GM23338 (cell line): Measurements from ENCODE around the gene GRAMD4. TPM values are rescaled to one million over a fixed set of nuclear protein-coding genes. Genes with fewer than 3 reads are reported as not detected.

Source experiments
- ATAC-seq: fragments of 200-7000 bp; cut with Tn5 transposase; 3 replicates; pipeline ENCODE4 v1.9.1; 2020
- DNase-seq: peaks from one replicate; pipeline ENCODE4 v3.0.0-alpha.2; 2015; ENCODE audit warnings: low spot score
- H2AFZ ChIP-seq: fragments of 200-600 bp; sonication (generic); 2 replicates; pipeline ENCODE4 v1.8.0; 2016; ENCODE audit warnings: antibody characterized with exemption, mild to moderate bottlenecking, moderate library complexity
- H3F3A ChIP-seq: fragments of 200-600 bp; sonication (generic); replicated peaks from 2 replicates; pipeline ENCODE4 v1.8.0; 2017; ENCODE audit warnings: antibody characterized with exemption, mixed run types, low read depth
- H3K27ac ChIP-seq: fragments of 200-600 bp; sonication (generic); 2 replicates; pipeline ENCODE4 v1.6.1; 2016; ENCODE audit warnings: low read depth
- H3K27me3 ChIP-seq: fragments of 200-600 bp; sonication (generic); 2 replicates; pipeline ENCODE4 v1.8.0; 2016; ENCODE audit warnings: mild to moderate bottlenecking, mixed run types, moderate library complexity; ENCODE audit not compliant: insufficient read depth
- H3K36me3 ChIP-seq: fragments of 200-600 bp; sonication (generic); 2 replicates; pipeline ENCODE4 v1.8.0; 2016; ENCODE audit warnings: mild to moderate bottlenecking; ENCODE audit not compliant: insufficient read depth
- H3K4me1 ChIP-seq: fragments of 200-600 bp; sonication (generic); 2 replicates; pipeline ENCODE4 v1.8.0; 2016; ENCODE audit warnings: mild to moderate bottlenecking, moderate library complexity; ENCODE audit not compliant: insufficient read depth
- H3K4me2 ChIP-seq: fragments of 200-600 bp; sonication (generic); 2 replicates; pipeline ENCODE4 v1.7.1; 2017; ENCODE audit warnings: mixed run types
- H3K4me3 ChIP-seq: fragments of 200-600 bp; sonication (generic); 2 replicates; pipeline ENCODE4 v1.6.1; 2016; ENCODE audit warnings: mixed run types
- H3K79me2 ChIP-seq: fragments of 200-600 bp; sonication (generic); replicated peaks from 2 replicates; pipeline ENCODE4 v1.8.0; 2017; ENCODE audit warnings: mild to moderate bottlenecking; ENCODE audit not compliant: insufficient read depth
- H3K9me2 ChIP-seq: fragments of 200-600 bp; sonication (generic); 2 replicates; pipeline ENCODE4 v1.8.0; 2017; ENCODE audit not compliant: insufficient read depth
- H4K20me1 ChIP-seq: fragments of 200-600 bp; sonication (generic); replicated peaks from 2 replicates; pipeline ENCODE4 v1.8.0; 2017; ENCODE audit warnings: mild to moderate bottlenecking; ENCODE audit not compliant: insufficient read depth
- H3K27ac Mint-ChIP-seq: 2 replicates; pipeline ENCODE4 v1.8.0; 2020; ENCODE audit warnings: inconsistent platforms, mild to moderate bottlenecking, moderate library complexity, mixed read lengths
- H3K27me3 Mint-ChIP-seq: 3 replicates; pipeline ENCODE4 v1.8.0; 2022; ENCODE audit warnings: low read depth, mild to moderate bottlenecking, moderate library complexity, mixed read lengths, inconsistent platforms; ENCODE audit not compliant: insufficient read depth, poor library complexity
- H3K36me3 Mint-ChIP-seq: 3 replicates; pipeline ENCODE4 v1.8.0; 2021; ENCODE audit warnings: low read depth, mild to moderate bottlenecking, inconsistent platforms, moderate library complexity, mixed read lengths
- H3K4me1 Mint-ChIP-seq: 3 replicates; pipeline ENCODE4 v1.8.0; 2020; ENCODE audit warnings: mild to moderate bottlenecking, inconsistent platforms, mixed read lengths
- H3K4me3 Mint-ChIP-seq: 3 replicates; pipeline ENCODE4 v1.8.0; 2021; ENCODE audit warnings: moderate library complexity, mild to moderate bottlenecking, inconsistent platforms, mixed read lengths
- H3K9me3 Mint-ChIP-seq: 3 replicates; pipeline ENCODE4 v1.8.0; 2020; ENCODE audit warnings: moderate library complexity, mild to moderate bottlenecking, inconsistent platforms, mixed read lengths
- CREB1 ChIP-seq: fragments of 250-450 bp; sonication (Bioruptor Pico); IDR thresholded peaks from 2 replicates; pipeline ENCODE4 v1.5.0; 2020; ENCODE audit warnings: low read depth, mild to moderate bottlenecking, moderate library complexity
- EZH2 ChIP-seq: fragments of 200-600 bp; sonication (generic); IDR thresholded peaks from one replicate; pipeline ENCODE4 v1.8.0; 2017; ENCODE audit warnings: antibody characterized with exemption, mild to moderate bottlenecking, low read depth; ENCODE audit not compliant: unreplicated experiment
- EZH2phosphoT487 ChIP-seq: fragments of 200-600 bp; sonication (generic); IDR thresholded peaks from one replicate; pipeline ENCODE4 v1.8.1; 2018; ENCODE audit warnings: antibody characterized with exemption; ENCODE audit not compliant: unreplicated experiment
- NANOG ChIP-seq: IDR thresholded peaks from 2 replicates; pipeline ENCODE4 v1.6.1; 2016; ENCODE audit warnings: antibody characterized with exemption, borderline replicate concordance
- ZNF114 ChIP-seq: fragments of 250-450 bp; sonication (Bioruptor Pico); IDR thresholded peaks from 2 replicates; pipeline ENCODE4 v1.5.0; 2020; ENCODE audit warnings: mild to moderate bottlenecking, moderate library complexity
- ZNF331 ChIP-seq: fragments of 250-450 bp; sonication (Bioruptor Pico); IDR thresholded peaks from 2 replicates; pipeline ENCODE4 v1.5.0; 2020; ENCODE audit warnings: low read depth, mild to moderate bottlenecking, moderate library complexity
- polyA plus RNA-seq: library from polyadenylated mRNA; unstranded; fragments of >200 nt; fragmentation: Nextera tagmentation; extraction: Ambion mirVana; gene quantifications from 2 replicates; pipeline ENCODE4 v1.2.1, GENCODE V29; 2016
- total RNA-seq: library from RNA; depleted of rRNA; stranded (reverse); fragments of >200 nt; shearing (Covaris generic); gene quantifications from 2 replicates; pipeline ENCODE4 v1.2.3, GENCODE V29; 2014
- TF ChIP-seq, protein P1 (sequence below): fragments of 250-450 bp; sonication (Bioruptor Pico); IDR thresholded peaks from 2 replicates; pipeline ENCODE4 v1.5.0; 2020; ENCODE audit warnings: mild to moderate bottlenecking, moderate library complexity

Gene GRAMD4
- total and polyA plus RNA-seq, 2 experiments from 2014 or later = 2.7 to 81.8 TPM

DNA sequence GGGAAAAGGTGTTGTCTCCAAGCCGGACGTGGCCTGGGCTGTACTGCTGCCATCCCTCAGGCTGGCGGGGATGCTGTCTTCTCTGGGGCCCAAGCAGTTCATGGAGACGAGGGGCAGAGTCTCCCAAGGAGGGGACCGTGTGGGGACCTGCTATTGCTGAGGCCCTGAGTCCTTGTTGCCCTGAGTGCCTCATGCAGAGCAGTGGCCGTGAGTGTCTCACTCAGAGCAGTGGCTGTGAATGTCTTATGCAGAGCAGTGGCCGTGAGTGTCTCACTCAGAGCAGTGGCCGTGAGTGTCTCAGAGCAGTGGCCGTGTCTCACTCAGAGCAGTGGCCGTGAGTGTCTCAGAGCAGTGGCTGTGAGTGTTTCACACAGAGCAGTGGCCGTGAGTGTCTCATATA, 54.7 kb downstream of the GRAMD4 start (continued):
- TF ChIP-seq, protein P1, sequence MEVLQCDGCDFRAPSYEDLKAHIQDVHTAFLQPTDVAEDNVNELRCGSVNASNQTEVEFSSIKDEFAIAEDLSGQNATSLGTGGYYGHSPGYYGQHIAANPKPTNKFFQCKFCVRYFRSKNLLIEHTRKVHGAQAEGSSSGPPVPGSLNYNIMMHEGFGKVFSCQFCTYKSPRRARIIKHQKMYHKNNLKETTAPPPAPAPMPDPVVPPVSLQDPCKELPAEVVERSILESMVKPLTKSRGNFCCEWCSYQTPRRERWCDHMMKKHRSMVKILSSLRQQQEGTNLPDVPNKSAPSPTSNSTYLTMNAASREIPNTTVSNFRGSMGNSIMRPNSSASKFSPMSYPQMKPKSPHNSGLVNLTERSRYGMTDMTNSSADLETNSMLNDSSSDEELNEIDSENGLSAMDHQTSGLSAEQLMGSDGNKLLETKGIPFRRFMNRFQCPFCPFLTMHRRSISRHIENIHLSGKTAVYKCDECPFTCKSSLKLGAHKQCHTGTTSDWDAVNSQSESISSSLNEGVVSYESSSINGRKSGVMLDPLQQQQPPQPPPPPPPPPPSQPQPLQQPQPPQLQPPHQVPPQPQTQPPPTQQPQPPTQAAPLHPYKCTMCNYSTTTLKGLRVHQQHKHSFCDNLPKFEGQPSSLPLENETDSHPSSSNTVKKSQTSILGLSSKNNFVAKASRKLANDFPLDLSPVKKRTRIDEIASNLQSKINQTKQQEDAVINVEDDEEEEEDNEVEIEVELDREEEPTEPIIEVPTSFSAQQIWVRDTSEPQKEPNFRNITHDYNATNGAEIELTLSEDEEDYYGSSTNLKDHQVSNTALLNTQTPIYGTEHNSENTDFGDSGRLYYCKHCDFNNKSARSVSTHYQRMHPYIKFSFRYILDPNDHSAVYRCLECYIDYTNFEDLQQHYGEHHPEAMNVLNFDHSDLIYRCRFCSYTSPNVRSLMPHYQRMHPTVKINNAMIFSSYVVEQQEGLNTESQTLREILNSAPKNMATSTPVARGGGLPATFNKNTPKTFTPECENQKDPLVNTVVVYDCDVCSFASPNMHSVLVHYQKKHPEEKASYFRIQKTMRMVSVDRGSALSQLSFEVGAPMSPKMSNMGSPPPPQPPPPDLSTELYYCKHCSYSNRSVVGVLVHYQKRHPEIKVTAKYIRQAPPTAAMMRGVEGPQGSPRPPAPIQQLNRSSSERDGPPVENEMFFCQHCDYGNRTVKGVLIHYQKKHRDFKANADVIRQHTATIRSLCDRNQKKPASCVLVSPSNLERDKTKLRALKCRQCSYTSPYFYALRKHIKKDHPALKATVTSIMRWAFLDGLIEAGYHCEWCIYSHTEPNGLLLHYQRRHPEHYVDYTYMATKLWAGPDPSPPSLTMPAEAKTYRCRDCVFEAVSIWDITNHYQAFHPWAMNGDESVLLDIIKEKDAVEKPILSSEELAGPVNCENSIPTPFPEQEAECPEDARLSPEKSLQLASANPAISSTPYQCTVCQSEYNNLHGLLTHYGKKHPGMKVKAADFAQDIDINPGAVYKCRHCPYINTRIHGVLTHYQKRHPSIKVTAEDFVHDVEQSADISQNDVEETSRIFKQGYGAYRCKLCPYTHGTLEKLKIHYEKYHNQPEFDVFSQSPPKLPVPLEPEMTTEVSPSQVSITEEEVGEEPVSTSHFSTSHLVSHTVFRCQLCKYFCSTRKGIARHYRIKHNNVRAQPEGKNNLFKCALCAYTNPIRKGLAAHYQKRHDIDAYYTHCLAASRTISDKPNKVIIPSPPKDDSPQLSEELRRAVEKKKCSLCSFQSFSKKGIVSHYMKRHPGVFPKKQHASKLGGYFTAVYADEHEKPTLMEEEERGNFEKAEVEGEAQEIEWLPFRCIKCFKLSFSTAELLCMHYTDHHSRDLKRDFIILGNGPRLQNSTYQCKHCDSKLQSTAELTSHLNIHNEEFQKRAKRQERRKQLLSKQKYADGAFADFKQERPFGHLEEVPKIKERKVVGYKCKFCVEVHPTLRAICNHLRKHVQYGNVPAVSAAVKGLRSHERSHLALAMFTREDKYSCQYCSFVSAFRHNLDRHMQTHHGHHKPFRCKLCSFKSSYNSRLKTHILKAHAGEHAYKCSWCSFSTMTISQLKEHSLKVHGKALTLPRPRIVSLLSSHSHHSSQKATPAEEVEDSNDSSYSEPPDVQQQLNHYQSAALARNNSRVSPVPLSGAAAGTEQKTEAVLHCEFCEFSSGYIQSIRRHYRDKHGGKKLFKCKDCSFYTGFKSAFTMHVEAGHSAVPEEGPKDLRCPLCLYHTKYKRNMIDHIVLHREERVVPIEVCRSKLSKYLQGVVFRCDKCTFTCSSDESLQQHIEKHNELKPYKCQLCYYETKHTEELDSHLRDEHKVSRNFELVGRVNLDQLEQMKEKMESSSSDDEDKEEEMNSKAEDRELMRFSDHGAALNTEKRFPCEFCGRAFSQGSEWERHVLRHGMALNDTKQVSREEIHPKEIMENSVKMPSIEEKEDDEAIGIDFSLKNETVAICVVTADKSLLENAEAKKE (CRISPR knock-in tag) = no peak
- TF ChIP-seq ZNF114 (CRISPR knock-in tag) (no peak), NANOG (no peak), ZNF331 (CRISPR knock-in tag) (no peak)

DNA sequence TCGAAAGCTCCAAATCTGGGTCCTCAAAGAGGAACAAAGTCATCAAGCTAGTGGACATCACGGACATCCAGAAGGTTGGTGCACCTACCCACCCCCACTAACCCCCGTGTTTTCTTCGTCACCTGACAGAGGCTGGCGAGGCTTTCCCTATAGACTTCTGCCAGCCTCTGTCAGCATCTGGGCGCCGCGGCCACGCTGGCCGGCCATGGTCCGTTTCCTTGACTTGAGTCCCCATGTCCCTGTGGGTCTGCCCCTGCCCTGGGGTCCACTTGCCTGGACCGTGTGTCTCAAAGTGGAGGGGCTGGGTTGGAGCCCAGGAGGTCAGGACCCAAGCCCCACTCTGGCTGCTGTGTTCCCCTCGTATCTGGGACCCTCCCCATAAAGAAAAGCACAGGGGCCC, 55.3 kb downstream of the GRAMD4 start:
- Histone ChIP-seq H3K36me3 (no peaks in the 10 kb centered on the region), H3K79me2 (no peaks in the 10 kb centered on the region), H3K9me2 (no peaks in the 10 kb centered on the region), H3K4me2 (no peak overlapping the region), H2AFZ (no peak overlapping the region), H3K4me1 (no peaks in the 10 kb centered on the region), H3F3A (no peaks in the 10 kb centered on the region), H3K27me3 (no peaks in the 10 kb centered on the region), H3K4me3 (no peak overlapping the region), H4K20me1 (no peaks in the 10 kb centered on the region), H3K27ac (no peak overlapping the region)
- Mint-ChIP-seq H3K27me3 (peaks cover 8% of the 10 kb centered on the region), H3K4me1 (no peaks in the 10 kb centered on the region), H3K9me3 (no peaks in the 10 kb centered on the region), H3K36me3 (no peaks in the 10 kb centered on the region), H3K4me3 (no peak overlapping the region), H3K27ac (no peak overlapping the region)
- DNase-seq (no peak), ATAC-seq (no peak)
- TF ChIP-seq EZH2phosphoT487 (no peak), CREB1 (CRISPR knock-in tag) (no peak), EZH2 (no peak)
- TF ChIP-seq, protein P1 (CRISPR knock-in tag) = no peak
